Body of pancreas (tissue), 4 donors: ENCODE data around the gene MYADM.

Source experiments
- POLR2A ChIP-seq, 3 donors: fragments of 450-650 bp; IDR thresholded peaks; one replicate each; pipeline ENCODE4 v1.6.1; 2016; ENCODE audit warnings: antibody characterized with exemption in 3 of 3, mild to moderate bottlenecking in 2 of 3
- TF ChIP-seq, protein P1 (sequence below), 7 experiments: fragments of 450-650 bp in 4 of 7; fragments of 200-600 bp in 3 of 7; sonication (generic) in 3 of 7; IDR thresholded peaks; one replicate each; pipeline ENCODE4 v1.5.1; 2016 to 2019; ENCODE audit warnings: antibody characterized with exemption in 7 of 7

GRCh38 chr19:53883231-53883661, 15.6 kb downstream of the MYADM start:
- TF ChIP-seq, protein P1, sequence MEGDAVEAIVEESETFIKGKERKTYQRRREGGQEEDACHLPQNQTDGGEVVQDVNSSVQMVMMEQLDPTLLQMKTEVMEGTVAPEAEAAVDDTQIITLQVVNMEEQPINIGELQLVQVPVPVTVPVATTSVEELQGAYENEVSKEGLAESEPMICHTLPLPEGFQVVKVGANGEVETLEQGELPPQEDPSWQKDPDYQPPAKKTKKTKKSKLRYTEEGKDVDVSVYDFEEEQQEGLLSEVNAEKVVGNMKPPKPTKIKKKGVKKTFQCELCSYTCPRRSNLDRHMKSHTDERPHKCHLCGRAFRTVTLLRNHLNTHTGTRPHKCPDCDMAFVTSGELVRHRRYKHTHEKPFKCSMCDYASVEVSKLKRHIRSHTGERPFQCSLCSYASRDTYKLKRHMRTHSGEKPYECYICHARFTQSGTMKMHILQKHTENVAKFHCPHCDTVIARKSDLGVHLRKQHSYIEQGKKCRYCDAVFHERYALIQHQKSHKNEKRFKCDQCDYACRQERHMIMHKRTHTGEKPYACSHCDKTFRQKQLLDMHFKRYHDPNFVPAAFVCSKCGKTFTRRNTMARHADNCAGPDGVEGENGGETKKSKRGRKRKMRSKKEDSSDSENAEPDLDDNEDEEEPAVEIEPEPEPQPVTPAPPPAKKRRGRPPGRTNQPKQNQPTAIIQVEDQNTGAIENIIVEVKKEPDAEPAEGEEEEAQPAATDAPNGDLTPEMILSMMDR (IDR thresholded peaks at IDR 0.05) = no peak
- TF ChIP-seq POLR2A (IDR thresholded peaks at IDR 0.05) = no peak
